ENCODE data around the gene XXYLT1.

The XXYLT1 gene

GRCh38 chr3:195154111-195154791 is 116.7 kb downstream of the XXYLT1 start:
- no peak for DNase-seq (ENCODE audit: low read depth in 3 of 3, low spot score in 1 of 3)

- DNase-seq (ENCODE audit: low read depth in 3 of 3, low spot score in 1 of 3) = no peak
These were observed 117.3 kb downstream of the XXYLT1 start for GRCh38 chr3:195153653-195154052.

- DNase-seq (ENCODE audit: low read depth in 3 of 3, low spot score in 1 of 3) = no peak
These were observed 117.8 kb downstream of the XXYLT1 start for GRCh38 chr3:195153130-195153529.

- no peak for DNase-seq (ENCODE audit: low read depth in 3 of 3, low spot score in 1 of 3)
These were observed 119.0 kb downstream of the XXYLT1 start for GRCh38 chr3:195151866-195152541.

- no peak for DNase-seq (ENCODE audit: low read depth in 3 of 3, low spot score in 1 of 3)
These were observed 119.6 kb downstream of the XXYLT1 start for GRCh38 chr3:195151402-195151801.

- DNase-seq (ENCODE audit: low read depth in 3 of 3, low spot score in 1 of 3) = no peak
These were observed 120.5 kb downstream of the XXYLT1 start for GRCh38 chr3:195150181-195151118.

GRCh38 chr3:195149292-195150030 is 121.5 kb downstream of the XXYLT1 start:
- no peak for DNase-seq (ENCODE audit: low read depth in 3 of 3, low spot score in 1 of 3)

GRCh38 chr3:195148549-195148948 is 122.4 kb downstream of the XXYLT1 start:
- DNase-seq (ENCODE audit: low read depth in 3 of 3, low spot score in 1 of 3) = no peak

- DNase-seq (ENCODE audit: low read depth in 3 of 3, low spot score in 1 of 3) = no peak
These were observed 123.3 kb downstream of the XXYLT1 start for GRCh38 chr3:195147649-195148080.

GRCh38 chr3:195146131-195146530 is 124.8 kb downstream of the XXYLT1 start:
- no peak for DNase-seq (ENCODE audit: low read depth in 3 of 3, low spot score in 1 of 3)

- DNase-seq (ENCODE audit: low read depth in 3 of 3, low spot score in 1 of 3) = no peak
These were observed 125.4 kb downstream of the XXYLT1 start for GRCh38 chr3:195145579-195145978.

GRCh38 chr3:195143221-195143620 is 127.7 kb downstream of the XXYLT1 start:
- no peak for DNase-seq (ENCODE audit: low read depth in 3 of 3, low spot score in 1 of 3)

- DNase-seq (ENCODE audit: low read depth in 3 of 3, low spot score in 1 of 3) = no peak
These were observed 128.4 kb downstream of the XXYLT1 start for GRCh38 chr3:195142519-195142918.

GRCh38 chr3:195140816-195141793 is 129.9 kb downstream of the XXYLT1 start:
- DNase-seq (ENCODE audit: low read depth in 3 of 3, low spot score in 1 of 3) = no peak

- DNase-seq (ENCODE audit: low read depth in 3 of 3, low spot score in 1 of 3) = no peak
These were observed 130.5 kb downstream of the XXYLT1 start for GRCh38 chr3:195140410-195140809.

- no peak for DNase-seq (ENCODE audit: low read depth in 3 of 3, low spot score in 1 of 3)
These were observed 131.1 kb downstream of the XXYLT1 start for GRCh38 chr3:195139876-195140240.

- DNase-seq (ENCODE audit: low read depth in 3 of 3, low spot score in 1 of 3) = no peak
These were observed 131.7 kb downstream of the XXYLT1 start for GRCh38 chr3:195139091-195139875.

- no peak for DNase-seq (ENCODE audit: low read depth in 3 of 3, low spot score in 1 of 3)
These were observed 133.0 kb downstream of the XXYLT1 start for GRCh38 chr3:195137638-195138588.
